K562 (cell line): ENCODE results near the gene CCDC71L. TPM values are rescaled to one million over a fixed set of nuclear protein-coding genes. Genes with fewer than 3 reads are reported as not detected.
A peak's percentile ranks its signal among the peaks of the same experiment; 100 is the strongest.

Experiments used
- ATAC-seq: fragments of 200-7000 bp; cut with Tn5 transposase; 3 replicates; pipeline ENCODE4 v1.9.1; 2020; ENCODE audit warnings: moderate library complexity
- BruUV-seq: library from RNA; stranded (reverse); fragments of 400-500 nt; replicated peaks from 2 replicates; lab custom pipeline; 2021; lab: Mats Ljungman, UMichigan
- CTCF ChIA-PET: fragments of 300-600 bp; formaldehyde crosslinking; extraction: SDS; loops from one replicate; lab custom pipeline; 2021; ENCODE audit warnings: low intra/inter-chr PET ratio; lab: Yijun Ruan, JAX
- POLR2A ChIA-PET: fragments of 300-600, 350-650 bp; sonication (Branson Sonifier 250); formaldehyde crosslinking; extraction: SDS; loops from one replicate; lab custom pipeline; 2021; ENCODE audit warnings: antibody characterized with exemption, inconsistent platforms; lab: Yijun Ruan, JAX
- DNase-seq, 4 experiments: peaks; one replicate each; pipeline versions ENCODE4 v3.0.0 to v3.0.0-alpha.2; 2011 to 2018; ENCODE audit warnings: low spot score in 3 of 4, mixed read lengths in 3 of 4; ENCODE audit errors: extremely low read depth in 1 of 4
- FAIRE-seq: peaks from 2 replicates; lab custom pipeline; 2011; peaks lifted over from hg19 to GRCh38; lab: Jason Lieb, UNC
- H2AFZ ChIP-seq: 2 replicates; pipeline ENCODE4 v1.6.0; 2011; ENCODE audit warnings: low read depth, low read length, control low read depth, inconsistent platforms
- H3K27ac ChIP-seq: fragments of 200-600 bp; 3 replicates; pipeline ENCODE4 v1.8.0; 2011; ENCODE audit warnings: low read depth, mild to moderate bottlenecking, control low read depth, inconsistent platforms, low read length, moderate library complexity, mixed read lengths; ENCODE audit errors: extremely low read depth
- H3K27me3 ChIP-seq, 2 experiments: fragments of 300-600 bp in 1 of 2; 2 replicates in 1 of 2; 3 replicates in 1 of 2; pipeline versions ENCODE4 v1.6.0 to v1.8.0; 2011; ENCODE audit warnings: inconsistent platforms in 2 of 2, low read length in 2 of 2, mild to moderate bottlenecking in 1 of 2, mixed read lengths in 1 of 2, moderate library complexity in 1 of 2; ENCODE audit not compliant: control insufficient read depth in 2 of 2, insufficient read depth in 2 of 2
- H3K36me3 ChIP-seq: fragments of 300-600 bp; 3 replicates; pipeline ENCODE4 v1.8.0; 2011; ENCODE audit warnings: mild to moderate bottlenecking, low read length, inconsistent platforms; ENCODE audit not compliant: control insufficient read depth, insufficient read depth
- H3K4me1 ChIP-seq, 2 experiments: fragments of 200-600 bp in 1 of 2; replicated peaks in 1 of 2; 2 replicates in 1 of 2; 3 replicates in 1 of 2; pipeline versions ENCODE4 v1.5.1 to v1.8.0; 2011; ENCODE audit warnings: inconsistent platforms in 2 of 2, low read length in 2 of 2, mild to moderate bottlenecking in 1 of 2, mixed read lengths in 1 of 2, moderate library complexity in 1 of 2; ENCODE audit not compliant: control insufficient read depth in 2 of 2, insufficient read depth in 2 of 2
- H3K4me2 ChIP-seq: 2 replicates; pipeline ENCODE4 v1.6.1; 2011; ENCODE audit warnings: low read length, control low read depth, inconsistent platforms, mixed read lengths; ENCODE audit not compliant: insufficient read depth
- H3K4me3 ChIP-seq: fragments of 200-600 bp; sonication (generic), shearing (Covaris generic); 2 replicates; pipeline ENCODE4 v1.5.1; 2016; ENCODE audit warnings: control low read depth, inconsistent platforms
- H3K79me2 ChIP-seq: fragments of 200-600 bp; 3 replicates; pipeline ENCODE4 v1.8.0; 2011; ENCODE audit warnings: low read length, inconsistent platforms; ENCODE audit not compliant: control insufficient read depth, insufficient read depth
- H3K9ac ChIP-seq, 2 experiments: 2 replicates each; pipeline versions ENCODE4 v1.6.0 to v1.6.1; 2011; ENCODE audit warnings: low read depth in 2 of 2, low read length in 2 of 2, control low read depth in 1 of 2, inconsistent platforms in 1 of 2, mild to moderate bottlenecking in 1 of 2, mixed read lengths in 1 of 2; ENCODE audit not compliant: insufficient read depth in 1 of 2
- H3K9me1 ChIP-seq: one replicate; pipeline ENCODE4 v1.6.0; 2011; ENCODE audit warnings: inconsistent platforms, mild to moderate bottlenecking, low read length, moderate library complexity; ENCODE audit not compliant: control insufficient read depth, insufficient read depth
- H3K9me3 ChIP-seq: replicated peaks from 2 replicates; pipeline ENCODE4 v1.5.1; 2011; ENCODE audit warnings: low read depth, low read length, inconsistent platforms; ENCODE audit not compliant: control insufficient read depth, insufficient read depth
- H4K20me1 ChIP-seq: replicated peaks from 2 replicates; pipeline ENCODE4 v1.6.1; 2011; ENCODE audit warnings: low read length, inconsistent platforms, mixed read lengths; ENCODE audit not compliant: control insufficient read depth, insufficient read depth
- ATF7 ChIP-seq: fragments of 450-650 bp; IDR thresholded peaks from 2 replicates; pipeline ENCODE4 v1.7.1; 2014; ENCODE audit warnings: mild to moderate bottlenecking, moderate library complexity
- BRF1 ChIP-seq: IDR thresholded peaks from 3 replicates; pipeline ENCODE4 v1.6.1; 2011; ENCODE audit warnings: borderline replicate concordance, mild to moderate bottlenecking; ENCODE audit not compliant: insufficient read length; ENCODE audit errors: extremely low read depth
- CBX3 ChIP-seq, 2 experiments: IDR thresholded peaks; 1 replicate in 1 of 2; 2 replicates in 1 of 2; pipeline ENCODE4 v1.6.1; 2012; ENCODE audit warnings: inconsistent platforms in 2 of 2, low read length in 2 of 2, borderline replicate concordance in 1 of 2, control low read depth in 1 of 2
- CC2D1A ChIP-seq: fragments of 450-650 bp; IDR thresholded peaks from 2 replicates; pipeline ENCODE4 v1.6.1; 2017; ENCODE audit warnings: mild to moderate bottlenecking
- CSDE1 ChIP-seq, 2 experiments: fragments of 450-650 bp; IDR thresholded peaks; 2 replicates each; pipeline ENCODE4 v1.6.1; 2016; ENCODE audit warnings: mild to moderate bottlenecking in 1 of 2
- DLX4 ChIP-seq: fragments of 250-450 bp; sonication (Bioruptor Pico); IDR thresholded peaks from 2 replicates; pipeline ENCODE4 v1.6.1; 2021; ENCODE audit warnings: mild to moderate bottlenecking
- FOXK2 ChIP-seq, 2 experiments: fragments of 450-650 bp; IDR thresholded peaks in 1 of 2; conservative IDR thresholded peaks in 1 of 2; 2 replicates each; pipeline ENCODE4 v1.6.1; 2016; ENCODE audit warnings: low read depth in 2 of 2, mild to moderate bottlenecking in 1 of 2
- HNRNPH1 ChIP-seq: fragments of 200-400 bp; formaldehyde crosslinking; optimal IDR thresholded peaks from 2 replicates; pipeline ENCODE3; 2017; ENCODE audit warnings: low read depth, mild to moderate bottlenecking, low read length, moderate library complexity
- PATZ1 ChIP-seq: fragments of 250-450 bp; sonication (Bioruptor Pico); IDR thresholded peaks from 2 replicates; pipeline ENCODE4 v1.5.0; 2020; ENCODE audit warnings: mild to moderate bottlenecking, borderline replicate concordance
- RFX5 ChIP-seq: IDR thresholded peaks from 2 replicates; pipeline ENCODE4 v1.6.1; 2011; ENCODE audit warnings: low read depth, mild to moderate bottlenecking, improper control_type of control experiment, low read length
- SMAD3 ChIP-seq: fragments of 450-650 bp; formaldehyde crosslinking; conservative IDR thresholded peaks from 2 replicates; pipeline ENCODE4 v1.4.0; 2020; ENCODE audit warnings: mild to moderate bottlenecking
- SREBF2 ChIP-seq: sonication (generic); formaldehyde crosslinking; IDR thresholded peaks from 2 replicates; pipeline ENCODE4 v1.4.0; 2020; ENCODE audit warnings: mild to moderate bottlenecking, missing genetic modification reagents
- TAL1 ChIP-seq: fragments of 450-650 bp; IDR thresholded peaks from 2 replicates; pipeline ENCODE4 v1.6.1; 2016; ENCODE audit warnings: mild to moderate bottlenecking
- ZBTB2 ChIP-seq: fragments of 450-650 bp; IDR thresholded peaks from 2 replicates; pipeline ENCODE4 v1.6.1; 2016; ENCODE audit warnings: antibody characterized with exemption
- ZFP1 ChIP-seq: fragments of 450-650 bp; formaldehyde crosslinking; IDR thresholded peaks from 2 replicates; pipeline ENCODE4 v1.4.0; 2020; ENCODE audit warnings: mild to moderate bottlenecking, mixed read lengths
- ZNF384 ChIP-seq: IDR thresholded peaks from 2 replicates; pipeline ENCODE4 v1.6.1; 2012; ENCODE audit warnings: low read depth, low read length, improper control_type of control experiment
- ZNF717 ChIP-seq: fragments of 250-450 bp; sonication (Bioruptor Pico); IDR thresholded peaks from 2 replicates; pipeline ENCODE4 v1.5.0; 2021
- ZNF75A ChIP-seq: fragments of 450-650 bp; formaldehyde crosslinking; IDR thresholded peaks from 2 replicates; pipeline ENCODE4 v1.4.0; 2020; ENCODE audit warnings: mild to moderate bottlenecking
- ZZZ3 ChIP-seq: fragments of 450-650 bp; IDR thresholded peaks from 2 replicates; pipeline ENCODE4 v1.6.1; 2016; ENCODE audit warnings: antibody characterized with exemption, mild to moderate bottlenecking, moderate library complexity
- WGBS: fragments of 100-300 bp; shearing (Covaris generic); methylation state at CpG from one replicate; pipeline ENCODE4 v1.1.6; 2016; ENCODE audit warnings: low coverage, mixed read lengths; ENCODE audit not compliant: insufficient coverage; ENCODE audit errors: missing lambda C conversion rate; 5-methylcytosine and 5-hydroxymethylcytosine counted together
- in situ Hi-C: fragments of 300-500 bp; cut with MboI; formaldehyde crosslinking; loops from 4 replicates; pipeline ENCODE4 v1.15.0; 2018; ENCODE audit warnings: inconsistent platforms, mixed read lengths
- intact Hi-C: fragments of 100-400 bp; cut with micrococcal nuclease; formaldehyde crosslinking; loops from 2 replicates; pipeline ENCODE4 v1.14.2; 2022
- polyA plus RNA-seq, 8 experiments: library from polyadenylated mRNA; depleted of rRNA in 4 of 8; stranded (reverse) in 5 of 8; unstranded in 3 of 8; fragments of >200 nt; fragmentation: Nextera tagmentation in 2 of 8; fragmentation: Illumina TruSeq in 1 of 8; extraction: Ambion mirVana in 2 of 8; extraction: Trizol in 1 of 8; gene quantifications; 2 replicates each; pipeline versions ENCODE4 v1.2.1 to v1.2.3, GENCODE V29; 2011 to 2014; ENCODE audit warnings: inconsistent platforms in 1 of 8, missing spikeins in 1 of 8
- total RNA-seq, 7 experiments: library from RNA; depleted of rRNA in 6 of 7; stranded (reverse); fragments of >200 nt in 6 of 7; fragmentation: Illumina TruSeq in 2 of 7; extraction: Trizol in 2 of 7; gene quantifications; 2 replicates each; pipeline versions ENCODE4 v1.2.1 to v1.2.3, GENCODE V29; 2011 to 2021; ENCODE audit warnings: low replicate concordance in 1 of 7

The CCDC71L gene
- total and polyA plus RNA-seq, 9 of the 15 experiments (the other 6 are each of a cell fraction or from before 2014, with no cell fraction given): 5.7 to 108 (median 25.4) TPM

- no peak for ATAC-seq
- no peak overlapping the region for H3K9ac ChIP-seq
- in situ Hi-C loops (no loop called here), intact Hi-C loops (no loop called here)
- WGBS: 50% methylated on average over 7 of the region's 7 CpGs
- H3K9me3 ChIP-seq: no peaks in the 10 kb centered on the region
- ChIA-PET CTCF (no interaction called here), POLR2A (interaction anchor here (0.6 to 7.2 kb wide), 8 partner anchors 8 to 26 kb away, joined by 3 to 37 read pairs (median 4); no protein-coding TSS in a partner anchor)
- H3K79me2 ChIP-seq: no peaks in the 10 kb centered on the region
- H4K20me1 ChIP-seq: no peaks in the 10 kb centered on the region
- H3K9me1 ChIP-seq: no peaks in the 10 kb centered on the region
- no peak overlapping the region for H3K4me3 ChIP-seq
- no peak for FAIRE-seq
- no peak for DNase-seq
- no peaks in the 10 kb centered on the region for H3K27me3 ChIP-seq
- H3K36me3 ChIP-seq: no peaks in the 10 kb centered on the region
- no peaks in the 10 kb centered on the region; a peak in 1 of 5 replicates for H3K4me1 ChIP-seq
- no peak overlapping the region for H3K27ac ChIP-seq
- no TSS peak for BruUV-seq
- H2AFZ ChIP-seq: peak overlapping the region; percentile 33
- no peak overlapping the region for H3K4me2 ChIP-seq
- TF ChIP-seq ZZZ3: no peak
- TF ChIP-seq RFX5: no peak
- TF ChIP-seq HNRNPH1: no peak
- TF ChIP-seq ZFP1 (CRISPR knock-in tag): no peak
- peak; percentile 93 for TF ChIP-seq SMAD3 (CRISPR knock-in tag)
- no peak for TF ChIP-seq BRF1
- TF ChIP-seq ZNF75A (CRISPR knock-in tag): no peak
- no peak for TF ChIP-seq SREBF2 (CRISPR knock-in tag)
- no peak for TF ChIP-seq ZNF384
- TF ChIP-seq TAL1: no peak
- no peak for TF ChIP-seq CSDE1 (IDR thresholded peaks at IDR 0.05)
- no peak for TF ChIP-seq ZBTB2
- TF ChIP-seq PATZ1: no peak
- no peak for TF ChIP-seq FOXK2 (conservative IDR thresholded peaks at IDR 0.05 in 1 of 2, IDR thresholded peaks at IDR 0.05 in 1 of 2; ENCODE audit: low read depth in 2 of 2)
- TF ChIP-seq CC2D1A: peak; percentile 5; the same call in 1 of the 2 replicates
- TF ChIP-seq DLX4: no peak
- TF ChIP-seq CBX3 (IDR thresholded peaks at IDR 0.05; ENCODE audit: borderline replicate concordance in 1 of 2, low read length in 2 of 2): no peak
- TF ChIP-seq ATF7: no peak
- no peak for TF ChIP-seq ZNF717 (CRISPR knock-in tag)
These were observed 21.3 kb downstream of the CCDC71L start for GRCh38 chr7:106639476-106640334.
